Measurements from ENCODE around the gene GSS. TPM values are rescaled to one million over a fixed set of nuclear protein-coding genes. Genes with fewer than 3 reads are reported as not detected.
A peak's percentile ranks its signal among the peaks of the same experiment; 100 is the strongest.

Gene GSS
- total RNA-seq, 1 donor from 2014 or later, result 18.3 TPM

GRCh38 chr20:34968042-34968775 lies 12.6 kb upstream of the GSS start:
- peak overlapping the region in 1 of 3 donors; percentile 54 for H3K9ac ChIP-seq (ENCODE audit: low read depth in 1 of 3, low read length in 3 of 3)
- no peaks in the 10 kb centered on the region for H3K36me3 ChIP-seq (ENCODE audit: control insufficient read depth in 3 of 3, insufficient read depth in 3 of 3, low read length in 3 of 3)
- H3K4me3 ChIP-seq (ENCODE audit: low read length in 3 of 3), result peak overlapping the region in 1 of 3 donors; percentile 49
- H3K9me3 ChIP-seq (ENCODE audit: control insufficient read depth in 3 of 3, low read length in 3 of 3), result no peaks in the 10 kb centered on the region
- H3K4me1 ChIP-seq (ENCODE audit: control insufficient read depth in 3 of 3, insufficient read depth in 3 of 3, low read length in 3 of 3), result peaks cover 24 to 31% (median 31%) of the 10 kb centered on the region in 3 donors
- peak overlapping the region; percentile 69 for H3K27ac ChIP-seq (ENCODE audit: low read depth, low read length)
- no peaks in the 10 kb centered on the region for H3K27me3 ChIP-seq (ENCODE audit: control insufficient read depth in 3 of 3, insufficient read depth in 3 of 3, low read length in 3 of 3)

GRCh38 chr20:34967421-34967820 lies 11.8 kb upstream of the GSS start:
- no peaks in the 10 kb centered on the region for H3K36me3 ChIP-seq (ENCODE audit: control insufficient read depth in 3 of 3, insufficient read depth in 3 of 3, low read length in 3 of 3)
- H3K4me1 ChIP-seq (ENCODE audit: control insufficient read depth in 3 of 3, insufficient read depth in 3 of 3, low read length in 3 of 3), result peaks cover 24 to 31% (median 31%) of the 10 kb centered on the region in 3 donors
- H3K9ac ChIP-seq (ENCODE audit: low read depth in 1 of 3, low read length in 3 of 3), result no peak overlapping the region
- no peak overlapping the region for H3K27ac ChIP-seq (ENCODE audit: low read depth, low read length)
- H3K9me3 ChIP-seq (ENCODE audit: control insufficient read depth in 3 of 3, low read length in 3 of 3), result no peaks in the 10 kb centered on the region
- H3K4me3 ChIP-seq (ENCODE audit: low read length in 3 of 3), result no peak overlapping the region
- no peaks in the 10 kb centered on the region for H3K27me3 ChIP-seq (ENCODE audit: control insufficient read depth in 3 of 3, insufficient read depth in 3 of 3, low read length in 3 of 3)

- H3K27ac ChIP-seq (ENCODE audit: low read depth, low read length), result no peak overlapping the region
- no peaks in the 10 kb centered on the region for H3K9me3 ChIP-seq (ENCODE audit: control insufficient read depth in 3 of 3, low read length in 3 of 3)
- no peaks in the 10 kb centered on the region for H3K36me3 ChIP-seq (ENCODE audit: control insufficient read depth in 3 of 3, insufficient read depth in 3 of 3, low read length in 3 of 3)
- no peaks in the 10 kb centered on the region for H3K27me3 ChIP-seq (ENCODE audit: control insufficient read depth in 3 of 3, insufficient read depth in 3 of 3, low read length in 3 of 3)
- peaks cover 14 to 24% (median 20%) of the 10 kb centered on the region in 3 donors for H3K4me1 ChIP-seq (ENCODE audit: control insufficient read depth in 3 of 3, insufficient read depth in 3 of 3, low read length in 3 of 3)
- H3K4me3 ChIP-seq (ENCODE audit: low read length in 3 of 3), result no peak overlapping the region
- H3K9ac ChIP-seq (ENCODE audit: low read depth in 1 of 3, low read length in 3 of 3), result no peak overlapping the region
Observed at GRCh38 chr20:34965051-34965450, 9.4 kb upstream of the GSS start.

- Histone ChIP-seq H3K4me3 (ENCODE audit: low read length in 3 of 3) (no peak overlapping the region), H3K4me1 (ENCODE audit: control insufficient read depth in 3 of 3, insufficient read depth in 3 of 3, low read length in 3 of 3) (peaks cover 11 to 20% (median 17%) of the 10 kb centered on the region in 3 donors), H3K9ac (ENCODE audit: low read depth in 1 of 3, low read length in 3 of 3) (no peak overlapping the region), H3K9me3 (ENCODE audit: control insufficient read depth in 3 of 3, low read length in 3 of 3) (no peaks in the 10 kb centered on the region), H3K36me3 (ENCODE audit: control insufficient read depth in 3 of 3, insufficient read depth in 3 of 3, low read length in 3 of 3) (no peaks in the 10 kb centered on the region), H3K27ac (ENCODE audit: low read depth, low read length) (no peak overlapping the region), H3K27me3 (ENCODE audit: control insufficient read depth in 3 of 3, insufficient read depth in 3 of 3, low read length in 3 of 3) (no peaks in the 10 kb centered on the region)
Observed at GRCh38 chr20:34964486-34964885, 8.9 kb upstream of the GSS start.

GRCh38 chr20:34956751-34957472 lies 1.3 kb upstream of the GSS start:
- Histone ChIP-seq H3K4me3 (ENCODE audit: low read length in 3 of 3) (no peak overlapping the region), H3K4me1 (ENCODE audit: control insufficient read depth in 3 of 3, insufficient read depth in 3 of 3, low read length in 3 of 3) (peaks cover 22 to 32% (median 25%) of the 10 kb centered on the region in 3 donors), H3K9ac (ENCODE audit: low read depth in 1 of 3, low read length in 3 of 3) (peak overlapping the region; percentile 29 to 93 (median 33)), H3K27me3 (ENCODE audit: control insufficient read depth in 3 of 3, insufficient read depth in 3 of 3, low read length in 3 of 3) (no peaks in the 10 kb centered on the region), H3K36me3 (ENCODE audit: control insufficient read depth in 3 of 3, insufficient read depth in 3 of 3, low read length in 3 of 3) (no peaks in the 10 kb centered on the region), H3K27ac (ENCODE audit: low read depth, low read length) (no peak overlapping the region), H3K9me3 (ENCODE audit: control insufficient read depth in 3 of 3, low read length in 3 of 3) (no peaks in the 10 kb centered on the region)

GRCh38 chr20:34956041-34956458 lies 444 bp upstream of the GSS start:
- peaks cover 30 to 38% (median 30%) of the 10 kb centered on the region in 3 donors for H3K4me1 ChIP-seq (ENCODE audit: control insufficient read depth in 3 of 3, insufficient read depth in 3 of 3, low read length in 3 of 3)
- no peaks in the 10 kb centered on the region for H3K9me3 ChIP-seq (ENCODE audit: control insufficient read depth in 3 of 3, low read length in 3 of 3)
- no peaks in the 10 kb centered on the region for H3K36me3 ChIP-seq (ENCODE audit: control insufficient read depth in 3 of 3, insufficient read depth in 3 of 3, low read length in 3 of 3)
- peak overlapping the region; percentile 97 for H3K27ac ChIP-seq (ENCODE audit: low read depth, low read length)
- peak overlapping the region; percentile 92 to 98 (median 93) for H3K9ac ChIP-seq (ENCODE audit: low read depth in 1 of 3, low read length in 3 of 3)
- peak overlapping the region; percentile 92 to 98 (median 93) for H3K4me3 ChIP-seq (ENCODE audit: low read length in 3 of 3)
- no peaks in the 10 kb centered on the region for H3K27me3 ChIP-seq (ENCODE audit: control insufficient read depth in 3 of 3, insufficient read depth in 3 of 3, low read length in 3 of 3)

- H3K9ac ChIP-seq (ENCODE audit: low read depth in 1 of 3, low read length in 3 of 3), result peak overlapping the region; percentile 92 to 98 (median 93)
Observed at GRCh38 chr20:34954904-34955230, 739 bp downstream of the GSS start.

GRCh38 chr20:34953960-34954359 lies 1.6 kb downstream of the GSS start:
- peaks cover 29 to 32% (median 30%) of the 10 kb centered on the region in 3 donors for H3K4me1 ChIP-seq (ENCODE audit: control insufficient read depth in 3 of 3, insufficient read depth in 3 of 3, low read length in 3 of 3)
- no peaks in the 10 kb centered on the region for H3K27me3 ChIP-seq (ENCODE audit: control insufficient read depth in 3 of 3, insufficient read depth in 3 of 3, low read length in 3 of 3)
- no peak overlapping the region for H3K9ac ChIP-seq (ENCODE audit: low read depth in 1 of 3, low read length in 3 of 3)
- H3K27ac ChIP-seq (ENCODE audit: low read depth, low read length), result peak overlapping the region; percentile 97
- H3K9me3 ChIP-seq (ENCODE audit: control insufficient read depth in 3 of 3, low read length in 3 of 3), result no peaks in the 10 kb centered on the region
- no peak overlapping the region for H3K4me3 ChIP-seq (ENCODE audit: low read length in 3 of 3)
- H3K36me3 ChIP-seq (ENCODE audit: control insufficient read depth in 3 of 3, insufficient read depth in 3 of 3, low read length in 3 of 3), result peaks cover 0 to 6% (median 0%) of the 10 kb centered on the region in 3 donors

More at GRCh38 chr20:34954904-34955230, 739 bp downstream of the GSS start:
- peak overlapping the region; percentile 92 to 98 (median 93) for H3K4me3 ChIP-seq (ENCODE audit: low read length in 3 of 3)
- H3K4me1 ChIP-seq (ENCODE audit: control insufficient read depth in 3 of 3, insufficient read depth in 3 of 3, low read length in 3 of 3), result peaks cover 29 to 32% (median 30%) of the 10 kb centered on the region in 3 donors
- H3K27ac ChIP-seq (ENCODE audit: low read depth, low read length), result peak overlapping the region; percentile 97
- H3K36me3 ChIP-seq (ENCODE audit: control insufficient read depth in 3 of 3, insufficient read depth in 3 of 3, low read length in 3 of 3), result no peaks in the 10 kb centered on the region
- no peaks in the 10 kb centered on the region for H3K27me3 ChIP-seq (ENCODE audit: control insufficient read depth in 3 of 3, insufficient read depth in 3 of 3, low read length in 3 of 3)
- no peaks in the 10 kb centered on the region for H3K9me3 ChIP-seq (ENCODE audit: control insufficient read depth in 3 of 3, low read length in 3 of 3)

GRCh38 chr20:34952671-34953070 lies 2.9 kb downstream of the GSS start:
- Histone ChIP-seq H3K27me3 (ENCODE audit: control insufficient read depth in 3 of 3, insufficient read depth in 3 of 3, low read length in 3 of 3) (no peaks in the 10 kb centered on the region), H3K9me3 (ENCODE audit: control insufficient read depth in 3 of 3, low read length in 3 of 3) (no peaks in the 10 kb centered on the region), H3K4me3 (ENCODE audit: low read length in 3 of 3) (no peak overlapping the region), H3K36me3 (ENCODE audit: control insufficient read depth in 3 of 3, insufficient read depth in 3 of 3, low read length in 3 of 3) (peaks cover 0 to 6% (median 0%) of the 10 kb centered on the region in 3 donors), H3K27ac (ENCODE audit: low read depth, low read length) (peak overlapping the region; percentile 63), H3K4me1 (ENCODE audit: control insufficient read depth in 3 of 3, insufficient read depth in 3 of 3, low read length in 3 of 3) (peaks cover 34 to 37% (median 36%) of the 10 kb centered on the region in 3 donors), H3K9ac (ENCODE audit: low read depth in 1 of 3, low read length in 3 of 3) (no peak overlapping the region)

GRCh38 chr20:34951652-34952051 lies 4.0 kb downstream of the GSS start:
- no peaks in the 10 kb centered on the region for H3K9me3 ChIP-seq (ENCODE audit: control insufficient read depth in 3 of 3, low read length in 3 of 3)
- no peaks in the 10 kb centered on the region for H3K27me3 ChIP-seq (ENCODE audit: control insufficient read depth in 3 of 3, insufficient read depth in 3 of 3, low read length in 3 of 3)
- H3K4me1 ChIP-seq (ENCODE audit: control insufficient read depth in 3 of 3, insufficient read depth in 3 of 3, low read length in 3 of 3), result peaks cover 34 to 37% (median 36%) of the 10 kb centered on the region in 3 donors
- peak overlapping the region; percentile 2 to 52 (median 33) for H3K9ac ChIP-seq (ENCODE audit: low read depth in 1 of 3, low read length in 3 of 3)
- H3K4me3 ChIP-seq (ENCODE audit: low read length in 3 of 3), result peak overlapping the region in 1 of 3 donors; percentile 29
- H3K27ac ChIP-seq (ENCODE audit: low read depth, low read length), result peak overlapping the region; percentile 63
- H3K36me3 ChIP-seq (ENCODE audit: control insufficient read depth in 3 of 3, insufficient read depth in 3 of 3, low read length in 3 of 3), result peaks cover 0 to 6% (median 0%) of the 10 kb centered on the region in 3 donors
